CD4-positive, alpha-beta T cell treated with Interleukin-21 for 1 hour (primary cell): Measurements from ENCODE around the gene LENEP.

ENCODE experiments used
- DNase-seq: peaks from one replicate; pipeline ENCODE4 v3.0.0-alpha.2; 2020

LENEP gene

DNA sequence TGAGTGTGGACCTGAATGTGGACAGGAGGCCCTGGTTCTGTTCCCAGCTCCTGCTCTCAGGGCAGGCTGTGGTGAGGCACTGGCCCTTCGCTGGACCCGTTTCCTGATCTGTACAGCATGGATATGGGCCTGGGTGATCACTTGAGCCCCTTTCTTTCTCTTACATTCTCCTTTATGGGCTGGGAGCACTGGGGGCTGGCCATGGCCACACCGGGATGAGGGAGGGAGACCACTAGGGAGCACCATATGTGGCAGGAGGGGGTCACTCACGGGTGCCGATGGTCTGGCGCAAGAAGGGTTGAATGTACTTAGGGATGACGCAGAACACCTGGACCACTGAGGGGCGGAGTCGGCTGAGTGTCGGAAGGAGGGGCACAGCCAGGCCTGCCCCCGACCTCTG, 37.5 kb downstream of the LENEP start:
- DNase-seq, result no peak

DNA sequence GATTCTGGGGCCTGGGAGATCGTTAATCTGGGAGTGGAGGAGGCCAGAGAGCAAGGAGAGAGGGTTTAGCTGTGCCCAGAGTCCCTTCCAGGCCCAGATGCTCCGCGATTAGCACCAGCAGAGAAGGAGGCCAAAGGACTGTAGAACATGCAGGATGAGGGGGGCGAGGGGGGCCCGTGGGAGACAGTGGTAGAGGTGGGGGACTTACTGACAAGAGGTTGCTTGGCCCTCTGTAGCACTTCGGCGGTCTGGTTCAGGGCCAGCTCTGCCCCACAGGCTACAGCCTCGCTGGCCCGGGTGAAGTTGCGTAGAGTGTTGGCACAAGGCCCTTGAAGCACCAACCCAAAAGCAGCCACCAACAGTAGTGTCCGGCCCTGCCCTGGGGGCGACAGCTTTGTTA, 39.5 kb downstream of the LENEP start:
- DNase-seq, result no peak

- no peak for DNase-seq
Observed at GRCh38 chr1:155033524-155033923, 40.1 kb downstream of the LENEP start, which contains the start of the genes DCST1 and DCST2. Gene DCST1 (plus strand): TSS chr1:155033824. CDS start chr1:155034037, 213 bp downstream. Gene DCST2 (minus strand): TSS chr1:155033781. CDS start chr1:155033701, 80 bp downstream.

GRCh38 chr1:155034318-155035208, 41.2 kb downstream of the LENEP start:
- DNase-seq, result no peak

GRCh38 chr1:155035936-155036335, 42.5 kb downstream of the LENEP start:
- no peak for DNase-seq

GRCh38 chr1:155037043-155037442, 43.7 kb downstream of the LENEP start:
- DNase-seq, result no peak

- DNase-seq, result no peak
Observed at GRCh38 chr1:155037851-155038441, 44.6 kb downstream of the LENEP start.

DNA sequence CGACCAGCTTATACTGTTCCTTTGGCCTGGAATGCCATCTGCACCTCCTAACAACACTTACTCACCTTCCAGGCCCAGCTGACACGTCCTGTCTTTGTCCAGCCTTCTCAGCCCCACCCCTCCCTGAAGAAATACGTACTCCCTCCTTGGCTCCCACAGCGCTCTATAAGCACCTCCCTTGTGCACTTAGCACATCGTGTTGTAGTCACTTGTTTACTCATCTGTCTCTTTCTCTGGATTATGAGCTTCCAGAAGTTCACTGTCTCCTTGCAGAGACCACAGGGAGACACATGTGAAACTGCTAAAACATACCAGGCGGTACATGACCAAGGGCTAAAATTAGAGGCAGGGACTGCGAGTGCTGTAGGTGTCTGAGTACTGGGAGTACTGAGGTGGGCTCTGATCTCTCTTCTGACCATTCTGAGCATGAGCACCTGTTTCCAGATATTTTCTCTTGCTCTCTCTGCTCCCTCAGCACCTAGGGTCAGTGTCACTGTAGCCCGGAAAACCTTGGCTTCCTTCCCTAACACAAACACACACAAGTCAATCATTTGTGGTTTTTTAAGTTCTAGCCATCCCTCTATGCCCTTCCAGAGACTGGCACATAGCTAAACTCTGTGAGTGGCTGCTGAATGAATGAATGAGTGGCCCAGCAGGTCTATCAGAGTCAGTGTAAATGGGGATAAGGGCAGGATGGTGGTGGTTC, 45.4 kb downstream of the LENEP start:
- DNase-seq, result no peak

GRCh38 chr1:155039308-155039669, 45.9 kb downstream of the LENEP start:
- no peak for DNase-seq

GRCh38 chr1:155040358-155041093, 47.1 kb downstream of the LENEP start:
- no peak for DNase-seq

DNA sequence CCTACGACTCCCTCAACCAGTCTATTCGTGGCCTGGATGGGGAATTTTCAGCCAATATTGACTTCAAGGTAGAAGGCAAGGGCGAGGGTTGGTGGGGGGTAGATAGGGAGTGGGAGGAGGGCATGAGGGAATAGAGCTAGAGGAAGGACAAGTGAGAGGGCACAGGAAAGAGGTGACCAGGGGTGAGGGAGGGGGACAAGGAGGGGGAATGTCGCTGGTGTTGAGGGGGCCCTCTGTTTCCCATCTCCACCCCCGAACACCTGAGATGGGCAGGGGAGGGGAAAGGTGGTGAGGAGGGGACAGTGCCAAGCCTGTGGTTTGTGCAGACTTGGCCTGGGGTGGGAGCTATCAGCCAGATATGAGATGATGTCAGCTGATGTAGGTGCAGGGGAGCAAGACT, 49.4 kb downstream of the LENEP start:
- no peak for DNase-seq

GRCh38 chr1:155043301-155043702, 49.9 kb downstream of the LENEP start:
- no peak for DNase-seq

- DNase-seq, result no peak
Observed at GRCh38 chr1:155043793-155044192, 50.4 kb downstream of the LENEP start.
